ENCODE results near the gene GNG8.
"Not testable (repeated sequence)": the region's sequence is repeated elsewhere in the genome, so short reads cannot be mapped to it uniquely, and the experiment has no call there.

The GNG8 gene

DNA sequence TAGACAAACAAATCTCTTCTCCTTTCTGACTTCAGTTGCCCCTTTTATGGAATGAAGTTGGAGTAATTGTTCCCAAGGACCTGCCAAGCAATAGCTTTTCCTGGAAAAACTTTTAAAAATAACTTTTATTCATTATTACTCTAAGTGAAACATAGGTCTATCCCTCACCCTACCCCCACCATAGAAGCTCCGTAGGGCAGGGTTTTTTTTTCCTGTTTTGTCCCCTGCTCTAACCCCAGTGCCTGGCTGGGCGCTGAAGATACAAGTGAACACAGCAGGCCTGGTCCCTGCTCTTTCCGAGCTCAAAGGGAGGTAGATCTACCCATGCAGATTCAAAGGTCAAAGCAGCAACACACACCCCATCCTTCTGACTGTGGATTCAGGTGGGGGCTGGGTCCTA lies 8.7 kb upstream of the GNG8 start:
- DNase-seq, result no peak

DNA sequence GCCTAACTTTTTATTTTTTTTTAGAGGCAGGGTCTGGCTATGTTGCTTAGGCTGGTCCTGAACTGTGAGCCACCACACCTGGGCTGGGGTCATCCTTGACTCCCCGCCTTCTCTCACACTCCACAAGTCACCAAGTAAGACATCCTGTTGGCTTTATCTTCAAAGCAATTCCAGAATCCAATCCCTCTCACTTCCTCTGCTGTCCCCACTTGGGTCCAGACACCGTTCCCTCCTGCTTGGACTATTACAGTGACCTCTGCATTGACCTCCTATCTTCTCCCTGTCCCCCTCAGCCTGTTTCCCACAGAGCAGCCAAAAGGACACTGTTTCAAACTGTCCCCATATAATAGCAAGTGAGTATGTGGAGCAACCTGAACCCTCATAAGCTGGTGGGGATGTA lies 4.7 kb upstream of the GNG8 start:
- DNase-seq, result no peak

DNA sequence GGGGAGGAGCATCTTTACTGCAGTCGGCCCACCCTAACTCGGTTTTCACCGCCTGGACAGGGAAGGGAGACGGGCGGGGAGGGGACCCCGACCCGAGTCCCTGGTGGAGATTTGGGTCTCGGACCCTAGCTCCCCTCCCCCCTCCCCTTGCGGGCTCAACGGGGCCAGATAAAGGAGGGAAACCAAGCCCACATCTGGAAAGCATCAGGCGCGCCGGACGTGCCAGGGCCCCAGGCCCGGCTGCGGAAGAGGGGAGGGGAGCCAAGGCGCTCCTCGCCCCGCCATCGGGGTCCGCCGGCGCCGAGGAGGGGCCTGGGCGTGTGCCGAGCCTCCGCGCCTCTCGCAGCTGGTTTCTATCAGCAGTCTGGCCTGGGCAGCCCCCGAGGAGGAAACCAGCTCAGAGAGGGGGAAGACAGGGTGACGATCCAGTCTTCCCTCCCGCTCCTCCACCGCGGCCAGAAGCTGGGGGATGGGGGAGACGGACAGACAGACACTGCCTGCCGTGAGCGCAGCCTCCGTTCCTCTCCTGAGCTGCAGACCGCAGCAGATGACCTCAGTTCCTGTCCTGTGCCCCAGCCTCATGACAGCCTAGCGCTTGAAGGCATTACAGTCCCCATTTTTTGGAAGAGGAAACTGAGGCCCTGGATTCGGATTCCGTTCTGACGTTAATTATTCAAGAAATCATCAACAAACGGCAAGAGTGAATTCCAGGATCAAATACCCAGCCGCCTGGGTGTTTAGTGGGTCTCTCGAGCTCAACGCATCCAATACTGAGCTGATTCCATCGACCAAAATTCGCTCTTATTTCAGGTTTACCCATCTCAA lies 3.6 kb upstream of the GNG8 start:
- DNase-seq, result no peak

DNA sequence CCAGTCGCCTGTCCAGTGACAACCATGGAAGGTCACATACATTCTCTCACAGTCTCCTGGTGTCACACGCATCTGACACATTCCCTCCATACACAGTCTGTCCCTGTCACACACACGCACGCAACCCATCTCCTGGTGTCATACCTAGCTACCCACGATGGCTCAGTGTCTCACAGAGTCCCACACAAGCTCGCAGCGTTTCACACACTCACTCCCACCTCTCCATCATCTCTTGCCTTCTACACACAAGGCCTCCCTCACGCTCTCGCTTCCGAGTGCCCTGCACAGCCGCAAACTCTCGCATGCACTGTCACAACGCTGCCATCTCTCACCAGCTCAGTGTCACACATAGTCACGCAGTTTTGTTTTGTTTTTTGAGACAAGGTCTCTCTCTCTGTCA lies 1.2 kb upstream of the GNG8 start:
- DNase-seq, result no peak

DNA sequence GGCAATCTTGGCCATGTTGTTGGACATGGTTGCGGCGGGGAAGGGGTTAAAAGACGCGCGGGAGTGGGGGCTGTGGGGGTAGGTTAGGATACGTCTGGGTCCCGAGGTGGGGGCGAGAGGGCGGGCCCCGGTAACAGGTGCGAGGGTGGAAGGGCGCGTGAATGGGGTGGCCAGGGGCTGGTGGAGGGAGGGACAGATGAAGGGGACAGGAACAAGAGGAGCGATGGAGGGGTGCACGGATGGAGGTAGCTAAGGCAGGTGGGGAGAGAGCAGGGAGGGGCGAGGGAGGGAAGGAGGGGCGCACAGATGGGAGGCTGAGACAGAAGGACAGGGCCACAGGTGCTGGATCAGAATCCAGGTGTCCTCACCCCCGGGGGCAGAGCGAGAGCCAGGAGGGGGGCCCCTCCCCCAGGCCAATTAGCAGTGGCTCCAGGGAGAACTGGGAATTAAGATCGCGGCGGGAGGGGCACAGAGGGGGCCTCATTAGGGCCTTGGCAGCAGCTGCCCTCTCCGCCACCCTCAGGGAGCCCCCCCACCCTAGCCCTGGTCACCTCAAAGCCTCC lies 1.3 kb downstream of the GNG8 start:
- DNase-seq, result no peak

DNA sequence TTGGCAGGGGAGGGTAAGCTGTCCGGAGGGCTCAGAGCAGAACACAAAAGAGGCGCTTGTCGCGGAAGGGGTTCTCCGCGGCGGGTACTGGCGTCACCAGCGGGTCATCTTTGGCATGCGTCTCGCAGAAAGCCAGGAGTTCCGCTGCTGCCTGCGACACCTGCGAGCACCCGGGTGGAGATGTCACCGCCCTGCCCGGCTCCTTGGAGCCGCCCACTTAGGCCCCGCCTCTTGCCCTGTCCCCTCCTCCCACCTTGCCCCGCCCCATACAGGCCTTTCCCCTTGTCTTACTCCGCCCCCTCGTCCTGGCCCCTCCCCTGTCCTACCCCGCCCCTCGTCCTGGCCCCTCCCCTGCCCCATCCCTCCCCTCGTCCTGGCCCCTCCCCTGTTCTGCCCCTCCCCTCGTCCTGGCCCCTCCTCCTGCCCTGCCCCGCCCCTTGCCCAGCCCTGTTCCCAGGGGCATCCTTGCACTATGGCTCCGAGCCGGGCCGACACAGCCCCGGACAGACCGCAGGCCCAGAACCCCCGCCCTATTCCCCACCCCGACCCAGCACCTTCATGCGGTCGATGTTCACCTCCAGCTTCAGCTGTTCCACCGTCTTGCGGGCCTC lies 1.9 kb downstream of the GNG8 start:
- no peak for DNase-seq

DNA sequence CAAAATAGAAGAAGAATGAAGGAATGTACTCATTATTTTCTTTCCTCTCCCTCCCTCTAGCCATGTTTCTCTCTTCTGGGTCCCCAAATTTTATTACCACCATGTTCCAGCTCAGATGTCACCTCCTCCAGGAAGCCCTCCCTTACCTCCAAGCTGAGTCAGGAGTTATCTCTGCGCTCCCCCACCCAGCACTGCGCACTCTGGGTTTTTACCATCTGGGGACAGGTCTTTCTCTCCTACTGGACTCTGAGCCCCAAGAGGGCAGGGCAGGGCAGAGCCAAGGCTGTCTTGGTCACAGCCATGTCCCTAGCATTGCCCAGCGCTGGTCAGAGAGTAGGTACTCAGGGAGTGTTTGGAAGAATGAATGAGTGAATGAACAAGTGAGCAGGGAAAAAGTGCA lies 2.9 kb downstream of the GNG8 start:
- DNase-seq, result no peak

DNA sequence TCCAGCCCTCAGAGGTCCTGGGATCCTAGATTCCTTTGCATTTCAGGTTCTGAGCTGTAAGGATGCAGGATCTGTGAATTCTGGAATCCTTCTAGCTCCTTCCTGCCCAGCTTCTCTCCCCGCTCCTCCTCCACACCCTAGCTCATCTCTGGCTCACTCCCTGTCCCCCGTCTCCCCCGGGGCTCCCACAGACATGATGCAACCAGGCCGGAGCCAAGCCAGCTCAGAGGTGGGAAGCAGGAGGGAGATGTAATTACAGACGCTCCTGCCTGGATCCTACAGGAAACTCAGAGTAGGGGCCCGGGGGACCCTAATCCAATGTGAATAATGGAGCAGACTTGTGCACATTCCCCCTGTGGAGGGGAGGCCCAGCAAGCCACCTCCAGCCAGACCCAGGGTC lies 4.5 kb downstream of the GNG8 start:
- no peak for DNase-seq

DNA sequence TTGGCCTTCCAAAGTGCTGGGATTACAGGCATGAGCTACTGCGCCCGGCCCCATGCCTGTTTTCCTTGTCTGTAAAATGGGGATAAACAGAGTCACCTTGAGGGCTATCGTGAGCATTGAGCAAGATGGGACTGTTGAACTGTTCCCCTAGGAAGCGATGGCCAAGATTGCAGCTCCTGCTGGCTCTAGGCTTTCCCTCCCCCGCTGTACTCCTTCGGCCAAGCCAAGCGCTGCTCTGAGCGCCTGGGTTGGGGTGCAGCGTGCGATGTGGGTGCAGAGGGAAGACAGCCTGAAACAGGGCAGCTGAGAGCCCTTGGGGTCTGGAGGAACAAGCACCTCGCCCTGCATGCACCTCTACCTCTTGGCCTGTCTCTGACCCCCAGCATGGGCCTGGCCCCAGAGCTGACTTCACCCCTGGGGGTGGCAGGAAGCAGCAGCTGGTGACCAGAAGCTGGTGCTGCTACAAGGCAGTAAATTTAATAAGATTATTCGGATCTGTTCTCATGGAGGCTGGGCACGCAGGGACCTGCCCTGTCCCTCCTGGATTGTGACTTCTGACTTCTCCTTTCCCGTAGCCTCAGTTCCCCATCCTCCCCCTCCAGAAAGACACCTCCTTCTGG lies 5.3 kb downstream of the GNG8 start:
- DNase-seq, result no peak

DNA sequence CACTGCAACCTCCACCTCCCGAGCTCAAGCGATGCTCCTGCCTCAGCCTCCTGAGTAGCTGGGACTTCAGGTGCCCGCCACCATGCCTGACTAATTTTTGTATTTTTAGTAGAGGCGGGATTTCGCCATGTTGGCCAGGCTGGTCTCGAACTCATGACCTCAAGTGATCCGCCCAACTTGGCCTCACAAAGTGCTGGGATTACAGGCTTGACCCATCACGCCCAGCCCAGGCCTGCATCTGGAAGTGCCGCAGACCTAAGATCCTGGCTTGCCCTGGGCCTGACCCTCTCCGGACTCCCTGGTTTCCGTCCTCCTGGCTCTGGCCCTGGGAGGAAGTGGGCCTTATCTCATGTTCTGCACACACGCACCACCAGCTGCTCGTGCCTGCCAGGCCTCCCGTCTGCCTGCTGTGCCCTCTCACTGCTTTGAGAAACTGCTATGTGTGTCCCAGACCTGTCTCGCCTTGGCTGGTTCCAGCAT lies 6.4 kb downstream of the GNG8 start:
- DNase-seq, result no peak

DNA sequence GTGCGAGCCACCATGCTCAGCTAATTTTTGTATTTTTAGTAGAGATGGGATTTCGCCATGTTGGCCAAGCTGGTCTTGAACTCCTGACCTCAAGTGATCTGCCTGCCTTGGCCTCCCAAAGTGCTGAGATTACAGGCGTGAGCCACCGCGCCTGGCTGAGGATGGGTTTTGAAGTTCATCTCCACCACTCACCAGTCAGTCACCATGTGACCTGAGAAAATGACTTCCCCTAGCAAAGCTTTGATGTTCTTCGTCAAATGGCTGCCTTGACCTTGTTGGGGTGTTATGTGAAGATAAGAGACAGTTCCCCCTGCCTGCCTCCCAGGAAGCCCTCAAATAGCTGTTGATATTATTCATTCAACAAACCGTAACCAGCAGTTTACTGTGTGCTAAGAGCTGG lies 7.0 kb downstream of the GNG8 start:
- DNase-seq, result not testable (repeated sequence)

DNA sequence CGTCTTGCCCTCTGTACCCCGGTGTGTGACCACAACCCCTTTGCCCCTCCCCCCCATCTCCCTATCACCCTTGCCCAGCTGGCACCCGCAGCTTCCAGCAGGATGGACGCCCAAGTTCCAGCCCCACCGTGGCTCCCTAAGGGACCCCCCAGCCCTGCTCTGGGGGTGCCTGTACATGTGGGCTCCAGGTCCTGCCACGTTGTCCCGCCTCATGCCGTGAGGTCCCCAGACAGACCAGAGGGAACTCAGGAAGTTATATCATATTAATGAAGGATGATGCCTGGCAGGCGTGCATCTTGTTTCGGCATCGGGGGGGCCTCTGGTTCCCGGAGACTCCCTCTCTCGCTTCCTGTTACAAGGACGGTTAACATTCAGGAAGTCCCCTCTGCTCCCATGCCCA lies 9.6 kb downstream of the GNG8 start:
- DNase-seq, result no peak

DNA sequence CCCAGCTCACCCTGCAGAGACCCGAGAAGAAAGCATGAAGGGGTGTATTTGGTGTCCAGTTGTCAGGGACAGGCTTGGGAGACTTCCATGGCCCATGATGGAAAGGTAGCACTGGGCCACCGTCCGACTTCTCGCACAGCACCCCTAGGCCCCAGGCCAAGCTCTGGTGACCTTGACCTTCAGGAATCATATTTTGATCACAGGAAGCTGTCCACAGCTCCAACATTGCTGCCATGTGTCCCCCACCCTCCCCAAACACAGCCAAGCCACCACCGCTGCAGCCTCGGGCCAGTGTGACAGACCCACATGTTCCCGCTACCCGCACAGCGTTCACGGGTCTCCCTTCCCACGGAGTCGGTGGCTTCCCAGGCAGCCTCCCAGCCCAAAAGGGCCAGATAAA lies 10.3 kb downstream of the GNG8 start:
- DNase-seq, result no peak

DNA sequence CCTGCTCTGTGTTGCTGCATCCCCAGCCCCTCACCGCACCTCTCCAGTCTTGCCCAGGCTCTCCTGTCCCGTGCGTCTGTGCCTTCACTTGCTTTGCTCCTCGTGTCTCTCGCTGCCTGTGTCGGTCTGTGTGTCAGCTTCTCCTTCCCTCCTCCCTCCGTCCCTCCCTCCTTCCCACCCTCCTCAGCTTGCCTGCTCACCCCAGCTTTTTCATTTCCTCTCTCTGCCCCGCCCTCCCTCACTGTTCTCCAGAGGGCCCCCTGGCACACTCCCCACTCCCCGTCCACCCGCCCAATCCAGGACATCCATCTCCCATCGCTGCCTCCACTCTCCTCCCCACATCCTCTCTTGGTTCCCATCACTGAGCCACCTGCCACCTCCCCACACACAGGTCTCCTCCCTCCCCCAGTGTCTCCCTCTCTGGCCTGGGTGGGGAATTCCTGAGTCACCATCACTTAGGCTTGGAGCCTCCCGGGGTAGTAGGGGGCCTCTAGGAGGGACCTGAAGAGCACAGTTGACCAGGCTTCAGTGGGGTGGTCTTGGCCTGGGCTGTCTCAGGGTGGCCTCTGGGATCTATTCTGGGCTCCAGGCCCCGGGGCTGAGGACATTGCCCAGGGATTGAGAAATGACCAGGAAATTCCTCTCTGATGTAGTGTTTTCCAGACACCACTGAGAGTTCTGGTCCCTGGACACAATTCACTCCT lies 10.9 kb downstream of the GNG8 start, which contains the start of gene PTGIR:
TSS of gene PTGIR (minus strand) at position 132 of the 704 bp plus-strand sequence. CDS start 864 bp downstream, outside the sequence.
- no peak for DNase-seq

DNA sequence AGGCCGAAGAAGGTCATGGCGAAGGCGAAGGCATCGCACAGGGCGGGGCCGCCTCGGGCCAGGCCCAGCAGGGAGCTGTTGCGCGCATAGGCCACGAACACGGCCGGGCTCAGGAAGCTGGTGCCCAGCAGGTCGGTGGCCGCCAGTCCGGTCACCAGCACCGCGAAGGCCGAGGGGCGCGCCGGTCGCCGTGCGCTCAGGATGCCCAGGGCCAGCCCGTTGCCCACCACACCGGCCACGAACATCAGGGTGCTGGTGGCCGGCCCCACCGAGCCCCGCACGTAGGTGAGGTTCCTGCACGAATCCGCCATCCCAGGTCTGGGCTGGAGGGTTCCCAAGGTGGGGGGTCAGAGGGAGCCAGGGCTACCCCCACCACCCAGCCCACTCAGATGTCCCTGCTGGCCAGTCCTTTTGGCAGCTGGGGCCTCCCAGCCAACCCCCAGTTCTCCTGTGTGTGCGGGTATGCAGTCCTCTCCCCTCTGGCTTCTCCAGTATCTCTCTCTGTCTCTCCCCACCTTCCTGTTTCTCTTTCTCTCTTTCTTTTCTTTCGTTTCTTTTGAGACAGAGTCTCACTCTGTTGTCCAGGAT lies 12.0 kb downstream of the GNG8 start:
- no peak for DNase-seq

DNA sequence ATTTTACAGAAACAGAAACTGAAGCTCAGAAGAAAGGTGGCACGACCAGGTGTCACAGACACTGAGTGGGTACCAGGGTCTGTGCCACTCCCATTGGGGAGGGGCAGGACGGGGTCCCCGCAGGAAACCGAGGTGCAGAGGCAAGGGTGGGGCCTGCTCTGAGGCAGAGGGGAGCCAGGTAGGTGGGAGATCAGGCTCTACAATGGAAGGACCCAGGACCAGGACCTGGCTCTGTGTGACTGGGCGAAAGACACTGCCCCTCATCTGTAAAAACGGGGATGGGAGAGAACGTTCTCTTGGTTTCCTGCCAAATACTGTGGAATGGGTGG lies 13.9 kb downstream of the GNG8 start:
- DNase-seq, result no peak

DNA sequence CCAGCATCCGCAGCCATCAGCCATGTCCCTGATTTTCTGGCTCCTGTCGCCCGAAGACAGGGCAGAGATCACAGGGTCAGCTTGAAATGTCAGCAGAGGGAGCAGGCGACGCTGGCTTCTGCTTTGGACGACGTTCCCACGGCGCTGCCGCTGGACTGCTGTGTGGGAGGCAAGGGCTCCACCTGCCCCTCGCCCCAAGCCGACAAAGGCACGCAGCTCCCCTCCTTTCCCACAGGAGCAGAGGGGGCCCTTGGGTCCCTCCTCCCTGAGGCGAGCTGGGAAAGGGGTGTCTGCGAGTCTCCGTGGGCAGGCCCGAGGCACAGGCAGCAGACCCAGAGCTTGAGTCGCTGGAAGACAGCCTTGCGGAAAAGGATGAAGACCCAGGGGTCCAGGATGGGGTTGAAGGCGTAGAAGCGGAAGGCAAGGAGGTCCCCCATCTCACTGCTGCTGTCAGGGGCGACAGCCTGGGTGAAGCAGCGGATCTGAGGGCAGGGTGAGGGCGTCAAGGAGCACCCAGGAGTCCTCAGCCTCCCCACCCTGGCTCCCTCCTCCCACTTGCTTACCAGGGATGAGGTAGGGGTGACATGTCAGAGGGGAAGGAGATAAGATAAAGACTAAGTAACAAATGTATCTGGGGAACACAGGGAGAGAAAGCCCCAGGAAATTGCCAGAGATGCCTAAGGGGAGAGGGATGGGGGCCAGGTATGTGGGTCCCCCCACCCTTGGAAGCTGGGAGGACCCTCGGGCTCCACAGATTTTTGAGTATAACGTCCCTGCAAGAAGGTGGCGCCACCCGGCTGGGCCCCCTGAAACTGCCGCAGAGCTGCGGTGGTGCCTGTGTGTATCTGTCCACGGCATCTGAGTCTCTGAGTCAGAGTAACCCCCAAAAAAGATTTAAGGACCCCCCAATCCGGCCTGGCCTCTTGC lies 14.5 kb downstream of the GNG8 start:
- no peak for DNase-seq

DNA sequence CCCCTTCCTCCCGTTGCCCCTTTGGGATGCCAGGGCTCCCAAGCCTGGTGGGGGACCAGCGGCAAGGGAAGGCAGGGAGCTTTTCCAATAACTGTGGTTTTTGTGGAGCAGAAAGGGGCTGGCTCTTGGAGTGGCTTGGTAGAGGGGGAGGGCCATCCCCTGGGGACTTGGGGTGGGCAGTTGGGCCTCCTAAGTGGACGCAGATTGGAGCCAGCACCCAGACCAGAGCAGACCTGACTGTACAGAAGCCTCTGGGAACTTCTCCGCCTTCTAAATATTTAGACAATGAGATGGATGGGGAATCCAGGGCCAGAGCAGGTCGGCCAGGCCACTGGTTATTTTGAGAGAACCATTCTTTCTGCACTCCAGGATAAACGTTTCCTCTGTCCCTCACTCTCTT lies 15.3 kb downstream of the GNG8 start:
- no peak for DNase-seq

DNA sequence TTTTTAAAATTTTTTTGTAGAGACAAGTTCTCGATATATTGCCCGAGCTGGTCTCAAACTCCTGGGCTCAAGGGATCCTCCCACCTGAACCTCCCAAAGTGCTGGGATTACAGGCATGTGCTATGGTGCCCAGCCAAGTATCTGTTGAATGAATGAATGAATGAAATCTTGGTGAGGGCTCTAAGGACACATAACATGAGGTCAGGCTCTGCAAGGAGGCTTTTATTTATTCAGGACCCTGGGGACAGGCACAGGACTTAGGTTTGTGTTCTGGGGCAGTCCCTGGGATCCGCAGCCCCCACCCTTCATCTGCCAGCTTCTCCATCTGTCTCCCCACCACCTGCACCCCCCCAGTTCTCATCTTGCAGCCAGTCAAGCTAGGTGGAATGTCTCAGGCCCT lies 15.7 kb downstream of the GNG8 start:
- no peak for DNase-seq

DNA sequence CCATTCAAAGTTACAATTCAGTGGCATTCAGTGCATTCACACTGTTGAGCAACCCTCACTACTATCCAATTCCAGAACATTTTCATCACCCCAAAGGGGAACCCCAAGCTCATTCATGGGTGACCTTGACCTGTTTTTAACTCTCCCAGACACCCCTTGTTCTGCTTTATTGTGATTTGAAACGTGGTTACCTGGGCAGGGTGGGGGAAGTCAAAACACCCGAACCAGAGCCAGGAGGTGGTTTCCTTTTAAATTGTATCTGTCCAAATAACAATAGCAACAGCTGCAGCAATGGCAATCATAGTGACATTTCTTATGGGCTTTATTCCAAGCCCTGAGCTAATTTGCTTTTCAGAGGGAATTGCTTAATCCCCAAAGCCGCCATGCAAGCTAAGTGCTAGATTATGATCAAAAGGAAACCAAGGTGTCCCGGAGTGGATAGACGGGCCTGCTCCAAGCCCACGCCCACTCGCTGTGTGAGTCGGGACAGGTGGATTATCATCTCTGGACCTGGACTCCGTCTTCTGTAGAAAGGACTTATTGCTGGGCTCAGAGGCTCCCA lies 17.3 kb downstream of the GNG8 start:
- DNase-seq, result no peak

DNA sequence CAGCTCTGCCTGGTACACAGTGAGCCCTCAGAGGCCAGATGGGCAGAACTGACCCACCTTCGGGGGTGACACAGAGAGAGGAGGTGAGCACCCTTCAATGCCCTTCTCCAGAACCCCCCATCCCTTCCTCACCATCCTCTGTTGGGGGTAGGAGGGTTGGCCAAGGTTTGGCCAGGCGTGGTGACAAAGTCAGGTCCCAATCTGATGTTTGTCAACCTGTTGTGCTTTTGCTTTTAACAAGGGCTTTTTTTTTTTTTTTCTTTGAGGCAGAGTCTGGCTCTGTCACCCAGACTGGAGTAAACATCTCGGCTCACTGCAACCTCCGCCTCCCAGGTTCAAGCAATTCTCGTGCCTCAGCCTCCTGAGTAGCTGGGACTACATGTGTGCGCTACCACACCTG lies 18.4 kb downstream of the GNG8 start:
- DNase-seq, result no peak

All from cerebellar nuclear complex (tissue), 1 donor.